Measurements from ENCODE around the gene STK35. TPM values are rescaled to one million over a fixed set of nuclear protein-coding genes. Genes with fewer than 3 reads are reported as not detected.

STK35 gene
- total and polyA plus RNA-seq, 2 of the 13 experiments (the other 11 are each of a cell fraction or from before 2014, with no cell fraction given), result 27.4 to 29.8 TPM

- DNase-seq (ENCODE audit: low spot score) (no peak), FAIRE-seq (no peak), ATAC-seq (no peak)
- CTCF ChIA-PET (ENCODE audit: low intra/inter-chr PET ratio, low total read pairs), result interaction anchor here (1.5 to 2.6 kb wide), 3 partner anchors 87 to 130 kb away, joined by 8 to 37 read pairs (median 25); no protein-coding TSS in a partner anchor
- Histone ChIP-seq H3K4me1 (ENCODE audit: insufficient read depth, low read length) (no peaks in the 10 kb centered on the region), H3K79me2 (ENCODE audit: insufficient read depth, low read length) (no peaks in the 10 kb centered on the region), H3K9ac (ENCODE audit: insufficient read depth, low read depth, low read length) (no peak overlapping the region), H3K36me3 (replicated peaks in 1 of 2; ENCODE audit: control insufficient read depth in 1 of 2, insufficient read depth in 2 of 2, low read length in 2 of 2) (no peaks in the 10 kb centered on the region), H3K4me2 (ENCODE audit: low read depth, low read length) (no peak overlapping the region), H3K9me3 (ENCODE audit: low read length) (no peaks in the 10 kb centered on the region), H4K20me1 (ENCODE audit: insufficient read depth, low read length) (no peaks in the 10 kb centered on the region), H2AFZ (ENCODE audit: low read length) (no peak overlapping the region), H3K4me3 (replicated peaks in 1 of 3; ENCODE audit: insufficient read depth in 1 of 3, low read depth in 2 of 3, low read length in 3 of 3) (no peak overlapping the region), H3K27ac (ENCODE audit: extremely low read length, insufficient read depth, low read length) (no peak overlapping the region), H3K27me3 (ENCODE audit: control insufficient read depth in 1 of 2, insufficient read depth in 2 of 2, low read length in 2 of 2) (peaks cover 0 to 2% of the 10 kb centered on the region in 2 experiments; a peak in 1 of 5 replicates)
- 19% methylated on average over 8 of the region's 8 CpGs for WGBS (ENCODE audit: low lambda C conversion rate)
- in situ Hi-C loops (cut with HindIII; ENCODE audit: extremely low pct_ligation_motif_present, low pct_unique_long_range_greater_than_20kb) (loop anchor here (5.0 kb wide), 2 partner anchors 87 to 127 kb away; no protein-coding TSS in a partner anchor), intact Hi-C loops (cut with micrococcal nuclease; ENCODE audit: unreplicated experiment) (loop anchor here (1.0 to 10.0 kb wide), 4 partner anchors 88 to 329 kb away; partner anchors contain the start of gene SIRPA)
- no TSS peak for BruUV-seq (replicated peaks)
- TF ChIP-seq CREB1 (IDR thresholded peaks at IDR 0.05) (no peak), CREB1 (CRISPR knock-in tag; IDR thresholded peaks at IDR 0.05) (no peak), KAT8 (CRISPR knock-in tag; IDR thresholded peaks at IDR 0.05) (no peak), SIX1 (CRISPR knock-in tag; IDR thresholded peaks at IDR 0.05; ENCODE audit: borderline replicate concordance) (no peak), ZNF468 (CRISPR knock-in tag; IDR thresholded peaks at IDR 0.05) (no peak), ZNF800 (CRISPR knock-in tag; IDR thresholded peaks at IDR 0.05) (no peak), MXD4 (CRISPR knock-in tag; IDR thresholded peaks at IDR 0.05) (no peak), CCAR2 (optimal IDR thresholded peaks at IDR 0.05; ENCODE audit: low read depth, low read length) (no peak), ATRX (CRISPR knock-in tag; IDR thresholded peaks at IDR 0.05; ENCODE audit: borderline replicate concordance) (no peak), GMEB2 (CRISPR knock-in tag; IDR thresholded peaks at IDR 0.05; ENCODE audit: low read depth) (no peak), ZIK1 (CRISPR knock-in tag; IDR thresholded peaks at IDR 0.05; ENCODE audit: borderline replicate concordance, low read depth) (no peak), SP1 (IDR thresholded peaks at IDR 0.05) (no peak), SP1 (CRISPR knock-in tag; IDR thresholded peaks at IDR 0.05) (no peak), ZNF329 (CRISPR knock-in tag; IDR thresholded peaks at IDR 0.05; ENCODE audit: low read depth) (no peak), SP2 (CRISPR knock-in tag; IDR thresholded peaks at IDR 0.05) (no peak), SRY (CRISPR knock-in tag; IDR thresholded peaks at IDR 0.05) (no peak), HOXD1 (CRISPR knock-in tag; IDR thresholded peaks at IDR 0.05) (no peak), CSRNP1 (CRISPR knock-in tag; IDR thresholded peaks at IDR 0.05) (no peak), ZKSCAN8 (CRISPR knock-in tag; IDR thresholded peaks at IDR 0.05; ENCODE audit: borderline replicate concordance) (no peak), DDIT3 (CRISPR knock-in tag; IDR thresholded peaks at IDR 0.05) (no peak)
- POLR2A ChIA-PET, result interaction anchor here (1.1 kb wide), 1 partner anchor 9 kb away, joined by 8 read pairs; no protein-coding TSS in a partner anchor
Observed at GRCh38 chr20:2093883-2094282, 7.7 kb upstream of the STK35 start.

Data from HepG2 (cell line).